Fibroblast of mammary gland (primary cell): ENCODE measurements around the gene TOPORS.
"Not testable (repeated sequence)": the region's sequence is repeated elsewhere in the genome, so short reads cannot be mapped to it uniquely, and the experiment has no call there.

Experiments
- DNase-seq: peaks from one replicate; pipeline ENCODE4 v3.0.0-alpha.2; 2010; ENCODE audit warnings: low read depth
- H3K4me3 ChIP-seq: 2 replicates; pipeline ENCODE4 v1.5.1; 2011; ENCODE audit warnings: low read depth, mild to moderate bottlenecking, low read length, moderate library complexity; ENCODE audit not compliant: control insufficient read depth
- CTCF ChIP-seq: conservative IDR thresholded peaks from 2 replicates; pipeline ENCODE4 v1.5.1; 2011; ENCODE audit warnings: low read depth, low read length, inconsistent platforms; ENCODE audit not compliant: control insufficient read depth, insufficient read depth

TOPORS gene

GRCh38 chr9:32552172-32552872 is at the start of gene TOPORS, which contains the start of gene SMIM27:
TOPORS (minus strand) TSS chr9:32552586; CDS start chr9:32552436, 150 bp downstream.
SMIM27 (plus strand) TSS chr9:32552327; CDS start chr9:32552435, 108 bp downstream.
- TF ChIP-seq CTCF = no peak
- peak; percentile 87 for DNase-seq
- H3K4me3 ChIP-seq = peak within 1 kb of the TSS; percentile 75

- H3K4me3 ChIP-seq, DNase-seq: not testable (repeated sequence)
Observed at GRCh38 chr9:32599021-32599420, 46.6 kb upstream of the TOPORS start.

GRCh38 chr9:32596936-32597335 is 44.5 kb upstream of the TOPORS start:
- no peak overlapping the region for H3K4me3 ChIP-seq
- no peak for TF ChIP-seq CTCF
- no peak for DNase-seq

GRCh38 chr9:32596096-32596865 is 43.9 kb upstream of the TOPORS start:
- no peak for DNase-seq
- no peak overlapping the region for H3K4me3 ChIP-seq
- TF ChIP-seq CTCF = no peak

GRCh38 chr9:32590898-32591297 is 38.5 kb upstream of the TOPORS start:
- no peak for DNase-seq
- H3K4me3 ChIP-seq = no peak overlapping the region
- no peak for TF ChIP-seq CTCF

GRCh38 chr9:32590476-32590875 is 38.1 kb upstream of the TOPORS start:
- no peak for DNase-seq
- H3K4me3 ChIP-seq = no peak overlapping the region
- TF ChIP-seq CTCF = no peak

GRCh38 chr9:32589083-32589723 is 36.8 kb upstream of the TOPORS start:
- no peak overlapping the region for H3K4me3 ChIP-seq
- peak; percentile 68 for TF ChIP-seq CTCF
- peak; percentile 69 for DNase-seq
